Activated CD4-positive, alpha-beta T cell treated with anti-CD3 and anti-CD28 coated beads, Interleukin-2, amount 50 U/mL, for 1 hour (primary cell): ENCODE measurements around the gene ZFPM1.

ENCODE experiments used
- DNase-seq: peaks from one replicate; pipeline ENCODE4 v3.0.0-alpha.2; 2020

ZFPM1 gene

GRCh38 chr16:88530858-88531203 lies 77.8 kb downstream of the ZFPM1 start:
- DNase-seq, result no peak

- DNase-seq, result no peak
Measured at GRCh38 chr16:88531346-88531745, 78.3 kb downstream of the ZFPM1 start.

GRCh38 chr16:88531931-88532433 lies 78.9 kb downstream of the ZFPM1 start:
- DNase-seq, result no peak

GRCh38 chr16:88532434-88533241 lies 79.6 kb downstream of the ZFPM1 start:
- no peak for DNase-seq

GRCh38 chr16:88533381-88533917 lies 80.4 kb downstream of the ZFPM1 start:
- no peak for DNase-seq

- peak; percentile 74 for DNase-seq
Measured at GRCh38 chr16:88533932-88534637, 81.0 kb downstream of the ZFPM1 start.

GRCh38 chr16:88534638-88535190 lies 81.6 kb downstream of the ZFPM1 start:
- DNase-seq, result peak; percentile 24

- no peak for DNase-seq
Measured at GRCh38 chr16:88535191-88535856, 82.2 kb downstream of the ZFPM1 start.

- DNase-seq, result no peak
Measured at GRCh38 chr16:88535857-88536222, 82.8 kb downstream of the ZFPM1 start.

- DNase-seq, result no peak
Measured at GRCh38 chr16:88536510-88536909, 83.4 kb downstream of the ZFPM1 start.

- DNase-seq, result no peak
Measured at GRCh38 chr16:88536971-88537751, 84.1 kb downstream of the ZFPM1 start.

- DNase-seq, result no peak
Measured at GRCh38 chr16:88537859-88538258, 84.8 kb downstream of the ZFPM1 start.

GRCh38 chr16:88538366-88539060 lies 85.4 kb downstream of the ZFPM1 start:
- DNase-seq, result no peak

- no peak for DNase-seq
Measured at GRCh38 chr16:88539261-88539651, 86.2 kb downstream of the ZFPM1 start.

- no peak for DNase-seq
Measured at GRCh38 chr16:88539652-88540345, 86.7 kb downstream of the ZFPM1 start.

GRCh38 chr16:88540346-88540977 lies 87.4 kb downstream of the ZFPM1 start:
- no peak for DNase-seq

GRCh38 chr16:88541831-88542616 lies 88.9 kb downstream of the ZFPM1 start:
- DNase-seq, result no peak

GRCh38 chr16:88543230-88543813 lies 90.2 kb downstream of the ZFPM1 start:
- DNase-seq, result no peak

- DNase-seq, result no peak
Measured at GRCh38 chr16:88545781-88546180, 92.7 kb downstream of the ZFPM1 start.
